ENCODE results near the gene SENP5.
"Not testable (repeated sequence)": the region's sequence is repeated elsewhere in the genome, so short reads cannot be mapped to it uniquely, and the experiment has no call there.

DNA sequence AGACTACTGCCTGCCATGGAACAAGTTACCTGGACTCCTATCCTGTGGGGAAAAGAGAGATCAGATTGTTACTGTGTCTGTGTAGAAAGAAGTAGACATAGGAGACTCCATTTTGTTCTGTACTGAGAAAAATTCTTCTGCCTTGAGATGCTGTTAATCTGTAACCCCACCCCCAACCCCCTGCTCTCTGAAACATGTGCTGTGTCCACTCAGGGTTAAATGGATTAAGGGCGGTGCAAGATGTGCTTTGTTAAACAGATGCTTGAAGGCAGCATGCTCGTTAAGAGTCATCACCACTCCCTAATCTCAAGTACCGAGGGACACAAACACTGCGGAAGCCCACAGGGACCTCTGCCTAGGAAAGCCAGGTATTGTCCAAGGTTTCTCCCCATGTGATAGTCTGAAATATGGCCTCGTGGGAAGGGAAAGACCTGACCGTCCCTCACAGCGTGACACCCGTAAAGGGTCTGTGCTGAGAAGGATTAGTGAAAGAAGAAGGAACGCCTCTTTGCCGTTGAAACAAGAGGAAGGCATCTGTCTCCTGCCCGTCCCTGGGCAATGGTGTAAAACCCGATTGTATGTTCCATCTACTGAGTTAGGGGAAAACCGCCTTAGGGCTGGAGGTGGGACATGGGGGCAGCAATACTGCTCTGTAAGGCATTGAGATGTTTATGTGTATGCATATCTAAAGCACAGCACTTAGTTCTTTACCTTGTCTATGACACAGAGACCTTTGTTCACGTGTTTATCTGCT is 76.5 kb downstream of the SENP5 start:
- TF ChIP-seq, protein P1, sequence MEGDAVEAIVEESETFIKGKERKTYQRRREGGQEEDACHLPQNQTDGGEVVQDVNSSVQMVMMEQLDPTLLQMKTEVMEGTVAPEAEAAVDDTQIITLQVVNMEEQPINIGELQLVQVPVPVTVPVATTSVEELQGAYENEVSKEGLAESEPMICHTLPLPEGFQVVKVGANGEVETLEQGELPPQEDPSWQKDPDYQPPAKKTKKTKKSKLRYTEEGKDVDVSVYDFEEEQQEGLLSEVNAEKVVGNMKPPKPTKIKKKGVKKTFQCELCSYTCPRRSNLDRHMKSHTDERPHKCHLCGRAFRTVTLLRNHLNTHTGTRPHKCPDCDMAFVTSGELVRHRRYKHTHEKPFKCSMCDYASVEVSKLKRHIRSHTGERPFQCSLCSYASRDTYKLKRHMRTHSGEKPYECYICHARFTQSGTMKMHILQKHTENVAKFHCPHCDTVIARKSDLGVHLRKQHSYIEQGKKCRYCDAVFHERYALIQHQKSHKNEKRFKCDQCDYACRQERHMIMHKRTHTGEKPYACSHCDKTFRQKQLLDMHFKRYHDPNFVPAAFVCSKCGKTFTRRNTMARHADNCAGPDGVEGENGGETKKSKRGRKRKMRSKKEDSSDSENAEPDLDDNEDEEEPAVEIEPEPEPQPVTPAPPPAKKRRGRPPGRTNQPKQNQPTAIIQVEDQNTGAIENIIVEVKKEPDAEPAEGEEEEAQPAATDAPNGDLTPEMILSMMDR (IDR thresholded peaks at IDR 0.05 in 4 of 5, conservative IDR thresholded peaks at IDR 0.05 in 1 of 5), result not testable (repeated sequence)
- not testable (repeated sequence) for TF ChIP-seq POLR2A (IDR thresholded peaks at IDR 0.05)
